Body of pancreas (tissue), 4 donors: ENCODE data around the gene CPXM2.

Experiments used
- POLR2A ChIP-seq, 3 donors: fragments of 450-650 bp; IDR thresholded peaks; one replicate each; pipeline ENCODE4 v1.6.1; 2016; ENCODE audit warnings: antibody characterized with exemption in 3 of 3, mild to moderate bottlenecking in 2 of 3
- TF ChIP-seq, protein P1 (sequence below), 7 experiments: fragments of 450-650 bp in 4 of 7; fragments of 200-600 bp in 3 of 7; sonication (generic) in 3 of 7; IDR thresholded peaks; one replicate each; pipeline ENCODE4 v1.5.1; 2016 to 2019; ENCODE audit warnings: antibody characterized with exemption in 7 of 7

DNA sequence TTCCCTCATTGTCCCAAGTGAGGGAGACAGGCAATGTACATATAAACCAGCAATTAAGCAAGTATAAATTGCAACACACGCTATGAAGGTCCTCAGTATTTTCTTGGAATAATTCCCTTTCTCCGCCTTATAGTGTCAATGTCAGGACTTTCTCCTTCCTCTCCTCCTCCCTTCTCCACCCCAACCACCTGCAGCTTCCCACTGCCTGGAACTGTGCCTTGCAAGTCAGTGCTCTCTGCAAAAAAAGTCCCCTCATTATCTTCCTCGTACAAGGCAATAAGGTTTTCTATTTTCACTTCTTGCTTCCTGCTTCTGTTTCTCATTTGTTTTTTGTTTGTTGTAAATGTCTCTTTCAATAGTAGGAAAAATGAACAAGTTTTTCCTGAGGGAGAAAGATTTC lies 113.7 kb downstream of the CPXM2 start:
- TF ChIP-seq, protein P1, sequence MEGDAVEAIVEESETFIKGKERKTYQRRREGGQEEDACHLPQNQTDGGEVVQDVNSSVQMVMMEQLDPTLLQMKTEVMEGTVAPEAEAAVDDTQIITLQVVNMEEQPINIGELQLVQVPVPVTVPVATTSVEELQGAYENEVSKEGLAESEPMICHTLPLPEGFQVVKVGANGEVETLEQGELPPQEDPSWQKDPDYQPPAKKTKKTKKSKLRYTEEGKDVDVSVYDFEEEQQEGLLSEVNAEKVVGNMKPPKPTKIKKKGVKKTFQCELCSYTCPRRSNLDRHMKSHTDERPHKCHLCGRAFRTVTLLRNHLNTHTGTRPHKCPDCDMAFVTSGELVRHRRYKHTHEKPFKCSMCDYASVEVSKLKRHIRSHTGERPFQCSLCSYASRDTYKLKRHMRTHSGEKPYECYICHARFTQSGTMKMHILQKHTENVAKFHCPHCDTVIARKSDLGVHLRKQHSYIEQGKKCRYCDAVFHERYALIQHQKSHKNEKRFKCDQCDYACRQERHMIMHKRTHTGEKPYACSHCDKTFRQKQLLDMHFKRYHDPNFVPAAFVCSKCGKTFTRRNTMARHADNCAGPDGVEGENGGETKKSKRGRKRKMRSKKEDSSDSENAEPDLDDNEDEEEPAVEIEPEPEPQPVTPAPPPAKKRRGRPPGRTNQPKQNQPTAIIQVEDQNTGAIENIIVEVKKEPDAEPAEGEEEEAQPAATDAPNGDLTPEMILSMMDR (IDR thresholded peaks at IDR 0.05), result no peak
- no peak for TF ChIP-seq POLR2A (IDR thresholded peaks at IDR 0.05)
